HEK293 (cell line): ENCODE measurements around the gene CAND2.

Experiments used
- CTCF ChIA-PET: fragments of 350-600 bp; formaldehyde crosslinking; extraction: SDS; loops from one replicate; lab custom pipeline; 2021; ENCODE audit warnings: antibody characterized with exemption; lab: Yijun Ruan, JAX
- POLR2A ChIA-PET: fragments of 300-600 bp; formaldehyde crosslinking; extraction: SDS; loops from one replicate; lab custom pipeline; 2020; ENCODE audit warnings: antibody characterized with exemption, inconsistent platforms; lab: Yijun Ruan, JAX
- H3K27ac ChIP-seq: fragments of 200-500 bp; sonication (Bioruptor generic); 2 replicates; pipeline ENCODE4 v1.5.1; 2014; ENCODE audit warnings: low read depth, low read length, control low read depth, inconsistent platforms; ENCODE audit errors: extremely low read depth
- H3K36me3 ChIP-seq, 2 experiments: fragments of 200-500 bp in 1 of 2; sonication (Bioruptor generic) in 1 of 2; 1 replicate in 1 of 2; 2 replicates in 1 of 2; pipeline ENCODE4 v1.5.1; 2014 to 2017; ENCODE audit warnings: inconsistent platforms in 2 of 2, low read length in 2 of 2; ENCODE audit not compliant: control insufficient read depth in 2 of 2, insufficient read depth in 1 of 2
- H3K4me1 ChIP-seq: fragments of 200-500 bp; sonication (Bioruptor generic); 2 replicates; pipeline ENCODE4 v1.5.1; 2014; ENCODE audit warnings: mild to moderate bottlenecking, low read length, inconsistent platforms; ENCODE audit not compliant: control insufficient read depth, insufficient read depth
- H3K4me3 ChIP-seq: 2 replicates; pipeline ENCODE4 v1.5.1; 2011; ENCODE audit warnings: low read depth, mild to moderate bottlenecking, control low read depth, low read length, moderate library complexity
- H3K9me3 ChIP-seq: fragments of 200-500 bp; sonication (Bioruptor generic); 2 replicates; pipeline ENCODE4 v1.5.1; 2014; ENCODE audit warnings: low read depth, low read length, inconsistent platforms; ENCODE audit not compliant: control insufficient read depth, insufficient read depth
- KLF10 ChIP-seq: fragments of 450-650 bp; IDR thresholded peaks from 2 replicates; pipeline ENCODE4 v1.5.1; 2018; ENCODE audit warnings: missing biosample characterization, mild to moderate bottlenecking, missing genetic modification characterization
- MYNN ChIP-seq: fragments of 450-650 bp; formaldehyde crosslinking; IDR thresholded peaks from 2 replicates; pipeline ENCODE4 v1.5.1; 2016; ENCODE audit warnings: missing biosample characterization, missing genetic modification characterization, borderline replicate concordance
- SP2 ChIP-seq: fragments of 450-650 bp; formaldehyde crosslinking; IDR thresholded peaks from 2 replicates; pipeline ENCODE4 v1.5.1; 2016; ENCODE audit warnings: missing biosample characterization, missing genetic modification characterization
- YY2 ChIP-seq: fragments of 450-650 bp; formaldehyde crosslinking; IDR thresholded peaks from 2 replicates; pipeline ENCODE4 v1.5.1; 2016; ENCODE audit warnings: missing biosample characterization, missing genetic modification characterization
- ZFP37 ChIP-seq: fragments of 450-650 bp; formaldehyde crosslinking; IDR thresholded peaks from 2 replicates; pipeline ENCODE4 v1.5.1; 2016; ENCODE audit warnings: missing biosample characterization, missing genetic modification characterization
- ZNF140 ChIP-seq: fragments of 450-650 bp; formaldehyde crosslinking; IDR thresholded peaks from 2 replicates; pipeline ENCODE4 v1.5.1; 2016; ENCODE audit warnings: missing biosample characterization, missing genetic modification characterization
- ZNF266 ChIP-seq: fragments of 450-650 bp; formaldehyde crosslinking; IDR thresholded peaks from 2 replicates; pipeline ENCODE4 v1.5.1; 2016; ENCODE audit warnings: missing biosample characterization, missing genetic modification characterization, low read depth
- ZNF302 ChIP-seq: fragments of 450-650 bp; formaldehyde crosslinking; IDR thresholded peaks from 2 replicates; pipeline ENCODE4 v1.5.1; 2016; ENCODE audit warnings: missing biosample characterization, missing genetic modification characterization, low read depth
- ZNF404 ChIP-seq: fragments of 450-650 bp; formaldehyde crosslinking; IDR thresholded peaks from 2 replicates; pipeline ENCODE4 v1.5.1; 2017; ENCODE audit warnings: missing biosample characterization, missing genetic modification characterization
- ZNF473 ChIP-seq: fragments of 450-650 bp; formaldehyde crosslinking; IDR thresholded peaks from 2 replicates; pipeline ENCODE4 v1.5.1; 2017; ENCODE audit warnings: missing biosample characterization, missing genetic modification characterization
- ZSCAN16 ChIP-seq: fragments of 450-650 bp; formaldehyde crosslinking; IDR thresholded peaks from 2 replicates; pipeline ENCODE4 v1.5.1; 2016; ENCODE audit warnings: missing biosample characterization, missing genetic modification characterization
- TF ChIP-seq, protein P1 (sequence below): fragments of 450-650 bp; formaldehyde crosslinking; conservative IDR thresholded peaks from 2 replicates; pipeline ENCODE4 v1.5.1; 2016; ENCODE audit warnings: low read depth, missing biosample characterization, missing genetic modification characterization
- TF ChIP-seq, protein P2 (sequence below): fragments of 450-650 bp; formaldehyde crosslinking; IDR thresholded peaks from 2 replicates; pipeline ENCODE4 v1.5.1; 2016; ENCODE audit warnings: missing biosample characterization, missing genetic modification characterization
- TF ChIP-seq, protein P3 (sequence below): fragments of 450-650 bp; formaldehyde crosslinking; IDR thresholded peaks from 2 replicates; pipeline ENCODE4 v1.5.1; 2016; ENCODE audit warnings: missing biosample characterization, missing genetic modification characterization
- TF ChIP-seq, protein P4 (sequence below): fragments of 450-650 bp; formaldehyde crosslinking; conservative IDR thresholded peaks from 2 replicates; pipeline ENCODE4 v1.5.1; 2016; ENCODE audit warnings: low read depth, missing biosample characterization, missing genetic modification characterization
- TF ChIP-seq, protein P5 (sequence below): fragments of 450-650 bp; formaldehyde crosslinking; IDR thresholded peaks from 2 replicates; pipeline ENCODE4 v1.5.1; 2017; ENCODE audit warnings: missing biosample characterization, missing genetic modification characterization

CAND2 gene

DNA sequence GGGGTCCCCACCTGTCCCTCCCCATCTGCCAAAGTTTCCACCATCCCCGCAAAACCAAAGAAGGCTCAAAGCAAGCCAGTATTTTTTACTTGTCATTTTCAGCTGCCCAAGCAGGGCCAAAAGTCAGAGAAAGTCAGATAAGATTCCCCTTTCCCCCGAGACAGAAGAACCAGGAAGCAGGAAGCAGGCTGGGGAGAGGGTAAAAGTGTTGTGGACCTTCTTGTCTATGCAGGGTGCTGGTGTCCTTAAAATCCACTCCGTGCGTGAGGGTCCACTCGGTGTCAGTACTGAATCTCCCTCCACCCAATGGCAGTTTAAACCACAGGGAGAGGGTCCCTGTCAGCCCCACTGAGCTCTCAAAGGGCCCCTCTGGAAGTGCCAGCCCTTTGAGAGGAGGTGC, 65.1 kb downstream of the CAND2 start:
- H3K4me3 ChIP-seq: no peak overlapping the region
- no peaks in the 10 kb centered on the region for H3K4me1 ChIP-seq
- no peaks in the 10 kb centered on the region for H3K36me3 ChIP-seq
- TF ChIP-seq SP2 (tag by site-specific recombination) (no peak), ZNF404 (no peak), YY2 (tag by site-specific recombination) (no peak), ZFP37 (no peak), KLF10 (tag by site-specific recombination) (no peak)
- TF ChIP-seq, protein P1, sequence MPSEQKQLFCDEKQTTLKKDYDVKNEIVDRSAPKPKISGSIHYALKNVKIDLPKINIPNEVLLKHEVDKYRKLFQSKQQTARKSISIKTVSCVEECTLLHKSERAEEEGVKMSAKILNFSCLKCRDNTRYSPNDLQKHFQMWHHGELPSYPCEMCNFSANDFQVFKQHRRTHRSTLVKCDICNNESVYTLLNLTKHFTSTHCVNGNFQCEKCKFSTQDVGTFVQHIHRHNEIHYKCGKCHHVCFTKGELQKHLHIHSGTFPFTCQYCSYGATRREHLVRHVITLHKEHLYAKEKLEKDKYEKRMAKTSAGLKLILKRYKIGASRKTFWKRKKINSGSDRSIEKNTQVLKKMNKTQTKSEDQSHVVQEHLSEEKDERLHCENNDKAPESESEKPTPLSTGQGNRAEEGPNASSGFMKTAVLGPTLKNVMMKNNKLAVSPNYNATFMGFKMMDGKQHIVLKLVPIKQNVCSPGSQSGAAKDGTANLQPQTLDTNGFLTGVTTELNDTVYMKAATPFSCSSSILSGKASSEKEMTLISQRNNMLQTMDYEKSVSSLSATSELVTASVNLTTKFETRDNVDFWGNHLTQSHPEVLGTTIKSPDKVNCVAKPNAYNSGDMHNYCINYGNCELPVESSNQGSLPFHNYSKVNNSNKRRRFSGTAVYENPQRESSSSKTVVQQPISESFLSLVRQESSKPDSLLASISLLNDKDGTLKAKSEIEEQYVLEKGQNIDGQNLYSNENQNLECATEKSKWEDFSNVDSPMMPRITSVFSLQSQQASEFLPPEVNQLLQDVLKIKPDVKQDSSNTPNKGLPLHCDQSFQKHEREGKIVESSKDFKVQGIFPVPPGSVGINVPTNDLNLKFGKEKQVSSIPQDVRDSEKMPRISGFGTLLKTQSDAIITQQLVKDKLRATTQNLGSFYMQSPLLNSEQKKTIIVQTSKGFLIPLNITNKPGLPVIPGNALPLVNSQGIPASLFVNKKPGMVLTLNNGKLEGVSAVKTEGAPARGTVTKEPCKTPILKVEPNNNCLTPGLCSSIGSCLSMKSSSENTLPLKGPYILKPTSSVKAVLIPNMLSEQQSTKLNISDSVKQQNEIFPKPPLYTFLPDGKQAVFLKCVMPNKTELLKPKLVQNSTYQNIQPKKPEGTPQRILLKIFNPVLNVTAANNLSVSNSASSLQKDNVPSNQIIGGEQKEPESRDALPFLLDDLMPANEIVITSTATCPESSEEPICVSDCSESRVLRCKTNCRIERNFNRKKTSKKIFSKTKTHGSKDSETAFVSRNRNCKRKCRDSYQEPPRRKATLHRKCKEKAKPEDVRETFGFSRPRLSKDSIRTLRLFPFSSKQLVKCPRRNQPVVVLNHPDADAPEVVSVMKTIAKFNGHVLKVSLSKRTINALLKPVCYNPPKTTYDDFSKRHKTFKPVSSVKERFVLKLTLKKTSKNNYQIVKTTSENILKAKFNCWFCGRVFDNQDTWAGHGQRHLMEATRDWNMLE: no peak
- H3K27ac ChIP-seq: no peak overlapping the region
- H3K9me3 ChIP-seq: no peaks in the 10 kb centered on the region
- CTCF ChIA-PET: interaction anchor here (1.7 kb wide), 1 partner anchor 29 kb away, joined by 4 read pairs; no protein-coding TSS in a partner anchor
- POLR2A ChIA-PET: no interaction called here

DNA sequence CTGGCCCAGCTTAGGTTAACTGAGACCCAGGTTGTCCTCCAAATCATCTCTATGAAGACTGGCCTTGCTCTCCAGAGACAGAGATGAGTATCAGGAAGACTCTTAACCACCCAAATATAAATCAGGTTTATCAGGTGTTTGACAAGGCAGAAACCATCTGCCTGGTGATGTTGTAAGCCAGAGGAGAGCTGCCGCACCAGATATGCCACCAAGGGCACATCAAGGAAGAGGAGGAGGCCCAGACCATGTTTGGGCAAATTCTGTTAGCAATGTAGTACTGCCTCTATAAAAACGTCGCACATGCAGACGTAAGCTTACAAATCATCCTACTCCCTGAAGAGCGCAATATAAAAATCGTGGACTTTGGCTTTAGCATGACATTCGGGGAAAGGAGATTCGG, 65.9 kb downstream of the CAND2 start:
- H3K36me3 ChIP-seq: no peaks in the 10 kb centered on the region
- no peaks in the 10 kb centered on the region for H3K4me1 ChIP-seq
- H3K27ac ChIP-seq: no peak overlapping the region
- H3K4me3 ChIP-seq: no peak overlapping the region
- ChIA-PET POLR2A (no interaction called here), CTCF (interaction anchor here (0.9 to 1.7 kb wide), 3 partner anchors 20 to 127 kb away, joined by 4 read pairs; no protein-coding TSS in a partner anchor)
- no peaks in the 10 kb centered on the region for H3K9me3 ChIP-seq
- TF ChIP-seq, protein P2, sequence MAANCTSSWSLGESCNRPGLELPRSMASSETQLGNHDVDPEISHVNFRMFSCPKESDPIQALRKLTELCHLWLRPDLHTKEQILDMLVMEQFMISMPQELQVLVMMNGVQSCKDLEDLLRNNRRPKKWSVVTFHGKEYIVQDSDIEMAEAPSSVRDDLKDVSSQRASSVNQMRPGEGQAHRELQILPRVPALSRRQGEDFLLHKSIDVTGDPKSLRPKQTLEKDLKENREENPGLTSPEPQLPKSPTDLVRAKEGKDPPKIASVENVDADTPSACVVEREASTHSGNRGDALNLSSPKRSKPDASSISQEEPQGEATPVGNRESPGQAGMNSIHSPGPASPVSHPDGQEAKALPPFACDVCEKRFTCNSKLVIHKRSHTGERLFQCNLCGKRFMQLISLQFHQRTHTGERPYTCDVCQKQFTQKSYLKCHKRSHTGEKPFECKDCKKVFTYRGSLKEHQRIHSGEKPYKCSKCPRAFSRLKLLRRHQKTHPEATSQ (tag by site-specific recombination): no peak
- TF ChIP-seq ZSCAN16 (tag by site-specific recombination) (no peak), ZNF302 (tag by site-specific recombination) (no peak), MYNN (tag by site-specific recombination) (no peak), ZNF473 (tag by site-specific recombination) (no peak), ZNF140 (tag by site-specific recombination) (no peak), ZNF266 (tag by site-specific recombination) (no peak)
- TF ChIP-seq, protein P3, sequence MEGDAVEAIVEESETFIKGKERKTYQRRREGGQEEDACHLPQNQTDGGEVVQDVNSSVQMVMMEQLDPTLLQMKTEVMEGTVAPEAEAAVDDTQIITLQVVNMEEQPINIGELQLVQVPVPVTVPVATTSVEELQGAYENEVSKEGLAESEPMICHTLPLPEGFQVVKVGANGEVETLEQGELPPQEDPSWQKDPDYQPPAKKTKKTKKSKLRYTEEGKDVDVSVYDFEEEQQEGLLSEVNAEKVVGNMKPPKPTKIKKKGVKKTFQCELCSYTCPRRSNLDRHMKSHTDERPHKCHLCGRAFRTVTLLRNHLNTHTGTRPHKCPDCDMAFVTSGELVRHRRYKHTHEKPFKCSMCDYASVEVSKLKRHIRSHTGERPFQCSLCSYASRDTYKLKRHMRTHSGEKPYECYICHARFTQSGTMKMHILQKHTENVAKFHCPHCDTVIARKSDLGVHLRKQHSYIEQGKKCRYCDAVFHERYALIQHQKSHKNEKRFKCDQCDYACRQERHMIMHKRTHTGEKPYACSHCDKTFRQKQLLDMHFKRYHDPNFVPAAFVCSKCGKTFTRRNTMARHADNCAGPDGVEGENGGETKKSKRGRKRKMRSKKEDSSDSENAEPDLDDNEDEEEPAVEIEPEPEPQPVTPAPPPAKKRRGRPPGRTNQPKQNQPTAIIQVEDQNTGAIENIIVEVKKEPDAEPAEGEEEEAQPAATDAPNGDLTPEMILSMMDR: no peak
- TF ChIP-seq, protein P4, sequence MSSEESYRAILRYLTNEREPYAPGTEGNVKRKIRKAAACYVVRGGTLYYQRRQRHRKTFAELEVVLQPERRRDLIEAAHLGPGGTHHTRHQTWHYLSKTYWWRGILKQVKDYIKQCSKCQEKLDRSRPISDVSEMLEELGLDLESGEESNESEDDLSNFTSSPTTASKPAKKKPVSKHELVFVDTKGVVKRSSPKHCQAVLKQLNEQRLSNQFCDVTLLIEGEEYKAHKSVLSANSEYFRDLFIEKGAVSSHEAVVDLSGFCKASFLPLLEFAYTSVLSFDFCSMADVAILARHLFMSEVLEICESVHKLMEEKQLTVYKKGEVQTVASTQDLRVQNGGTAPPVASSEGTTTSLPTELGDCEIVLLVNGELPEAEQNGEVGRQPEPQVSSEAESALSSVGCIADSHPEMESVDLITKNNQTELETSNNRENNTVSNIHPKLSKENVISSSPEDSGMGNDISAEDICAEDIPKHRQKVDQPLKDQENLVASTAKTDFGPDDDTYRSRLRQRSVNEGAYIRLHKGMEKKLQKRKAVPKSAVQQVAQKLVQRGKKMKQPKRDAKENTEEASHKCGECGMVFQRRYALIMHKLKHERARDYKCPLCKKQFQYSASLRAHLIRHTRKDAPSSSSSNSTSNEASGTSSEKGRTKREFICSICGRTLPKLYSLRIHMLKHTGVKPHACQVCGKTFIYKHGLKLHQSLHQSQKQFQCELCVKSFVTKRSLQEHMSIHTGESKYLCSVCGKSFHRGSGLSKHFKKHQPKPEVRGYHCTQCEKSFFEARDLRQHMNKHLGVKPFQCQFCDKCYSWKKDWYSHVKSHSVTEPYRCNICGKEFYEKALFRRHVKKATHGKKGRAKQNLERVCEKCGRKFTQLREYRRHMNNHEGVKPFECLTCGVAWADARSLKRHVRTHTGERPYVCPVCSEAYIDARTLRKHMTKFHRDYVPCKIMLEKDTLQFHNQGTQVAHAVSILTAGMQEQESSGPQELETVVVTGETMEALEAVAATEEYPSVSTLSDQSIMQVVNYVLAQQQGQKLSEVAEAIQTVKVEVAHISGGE (tag by site-specific recombination): no peak
- TF ChIP-seq, protein P5, sequence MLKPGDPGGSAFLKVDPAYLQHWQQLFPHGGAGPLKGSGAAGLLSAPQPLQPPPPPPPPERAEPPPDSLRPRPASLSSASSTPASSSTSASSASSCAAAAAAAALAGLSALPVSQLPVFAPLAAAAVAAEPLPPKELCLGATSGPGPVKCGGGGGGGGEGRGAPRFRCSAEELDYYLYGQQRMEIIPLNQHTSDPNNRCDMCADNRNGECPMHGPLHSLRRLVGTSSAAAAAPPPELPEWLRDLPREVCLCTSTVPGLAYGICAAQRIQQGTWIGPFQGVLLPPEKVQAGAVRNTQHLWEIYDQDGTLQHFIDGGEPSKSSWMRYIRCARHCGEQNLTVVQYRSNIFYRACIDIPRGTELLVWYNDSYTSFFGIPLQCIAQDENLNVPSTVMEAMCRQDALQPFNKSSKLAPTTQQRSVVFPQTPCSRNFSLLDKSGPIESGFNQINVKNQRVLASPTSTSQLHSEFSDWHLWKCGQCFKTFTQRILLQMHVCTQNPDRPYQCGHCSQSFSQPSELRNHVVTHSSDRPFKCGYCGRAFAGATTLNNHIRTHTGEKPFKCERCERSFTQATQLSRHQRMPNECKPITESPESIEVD (tag by site-specific recombination): no peak
- TF ChIP-seq, protein P1: no peak
